ENCODE results near the gene B3GALNT2. TPM values are rescaled to one million over a fixed set of nuclear protein-coding genes. Genes with fewer than 3 reads are reported as not detected.
"Not testable (repeated sequence)": the region's sequence is repeated elsewhere in the genome, so short reads cannot be mapped to it uniquely, and the experiment has no call there.

The B3GALNT2 gene
- total RNA-seq (59.5 TPM), polyA plus RNA-seq (19.6 TPM)

- WGBS: under 1% methylated on average over 46 of the region's 48 CpGs
- Histone ChIP-seq H3K4me3 (ENCODE audit: low read depth, low read length) (peak within 1 kb of the TSS; percentile 87), H3K27ac (ENCODE audit: low read depth) (peak within 1 kb of the TSS; percentile 97), H3K4me1 (ENCODE audit: insufficient read depth) (no peaks in the 10 kb centered on the region), H3K36me3 (ENCODE audit: insufficient read depth) (no peaks in the 10 kb centered on the region)
- DNase-seq (ENCODE audit: extremely low spot score): no peak
These were observed at the start of gene B3GALNT2 for GRCh38 chr1:235504122-235504493. Gene B3GALNT2, minus strand, starts transcription at chr1:235504452. Its CDS starts 200 bp downstream, at chr1:235504252.

GRCh38 chr1:235553112-235553551 is 48.9 kb upstream of the B3GALNT2 start:
- WGBS: 57% methylated on average over 5 of the region's 5 CpGs
- H3K27ac ChIP-seq (ENCODE audit: low read depth): no peak overlapping the region
- DNase-seq (ENCODE audit: extremely low spot score): peak; percentile 31
- H3K4me1 ChIP-seq (ENCODE audit: insufficient read depth): no peaks in the 10 kb centered on the region
- no peaks in the 10 kb centered on the region for H3K36me3 ChIP-seq (ENCODE audit: insufficient read depth)
- H3K4me3 ChIP-seq (ENCODE audit: low read depth, low read length): no peak overlapping the region

- Histone ChIP-seq H3K4me3 (ENCODE audit: low read depth, low read length) (no peak overlapping the region), H3K4me1 (ENCODE audit: insufficient read depth) (no peaks in the 10 kb centered on the region), H3K36me3 (ENCODE audit: insufficient read depth) (no peaks in the 10 kb centered on the region), H3K27ac (ENCODE audit: low read depth) (no peak overlapping the region)
- WGBS: 72% methylated on average over 10 of the region's 10 CpGs
- no peak for DNase-seq (ENCODE audit: extremely low spot score)
These were observed 48.0 kb upstream of the B3GALNT2 start for GRCh38 chr1:235552146-235552716.

- 63% methylated on average over 13 of the region's 13 CpGs for WGBS
- no peaks in the 10 kb centered on the region for H3K4me1 ChIP-seq (ENCODE audit: insufficient read depth)
- no peak overlapping the region for H3K27ac ChIP-seq (ENCODE audit: low read depth)
- DNase-seq (ENCODE audit: extremely low spot score): peak; percentile 21
- H3K4me3 ChIP-seq (ENCODE audit: low read depth, low read length): no peak overlapping the region
- H3K36me3 ChIP-seq (ENCODE audit: insufficient read depth): no peaks in the 10 kb centered on the region
These were observed 45.3 kb upstream of the B3GALNT2 start for GRCh38 chr1:235549351-235550139.

GRCh38 chr1:235546369-235547155 is 42.3 kb upstream of the B3GALNT2 start:
- not testable (repeated sequence) for H3K36me3 ChIP-seq (ENCODE audit: insufficient read depth); H3K4me1 ChIP-seq (ENCODE audit: insufficient read depth); H3K27ac ChIP-seq (ENCODE audit: low read depth); DNase-seq (ENCODE audit: extremely low spot score); H3K4me3 ChIP-seq (ENCODE audit: low read depth, low read length)
- WGBS: 46% methylated on average over 10 of the region's 10 CpGs

GRCh38 chr1:235545292-235545930 is 41.2 kb upstream of the B3GALNT2 start:
- 93% methylated on average over 9 of the region's 9 CpGs for WGBS
- DNase-seq (ENCODE audit: extremely low spot score): no peak
- H3K27ac ChIP-seq (ENCODE audit: low read depth): no peak overlapping the region
- no peaks in the 10 kb centered on the region for H3K36me3 ChIP-seq (ENCODE audit: insufficient read depth)
- no peak overlapping the region for H3K4me3 ChIP-seq (ENCODE audit: low read depth, low read length)
- no peaks in the 10 kb centered on the region for H3K4me1 ChIP-seq (ENCODE audit: insufficient read depth)

GRCh38 chr1:235542845-235543244 is 38.6 kb upstream of the B3GALNT2 start:
- not testable (repeated sequence) for DNase-seq (ENCODE audit: extremely low spot score); H3K27ac ChIP-seq (ENCODE audit: low read depth); H3K4me3 ChIP-seq (ENCODE audit: low read depth, low read length); H3K4me1 ChIP-seq (ENCODE audit: insufficient read depth); H3K36me3 ChIP-seq (ENCODE audit: insufficient read depth)
- WGBS: 83% methylated on average over 7 of the region's 7 CpGs

- no peak for DNase-seq (ENCODE audit: extremely low spot score)
- H3K4me3 ChIP-seq (ENCODE audit: low read depth, low read length): no peak overlapping the region
- H3K36me3 ChIP-seq (ENCODE audit: insufficient read depth): no peaks in the 10 kb centered on the region
- H3K27ac ChIP-seq (ENCODE audit: low read depth): no peak overlapping the region
- 76% methylated on average over 8 of the region's 8 CpGs for WGBS
- no peaks in the 10 kb centered on the region for H3K4me1 ChIP-seq (ENCODE audit: insufficient read depth)
These were observed 29.4 kb upstream of the B3GALNT2 start for GRCh38 chr1:235533476-235534168.

- Histone ChIP-seq H3K4me1 (ENCODE audit: insufficient read depth) (no peaks in the 10 kb centered on the region), H3K36me3 (ENCODE audit: insufficient read depth) (no peaks in the 10 kb centered on the region), H3K27ac (ENCODE audit: low read depth) (no peak overlapping the region), H3K4me3 (ENCODE audit: low read depth, low read length) (no peak overlapping the region)
- no peak for DNase-seq (ENCODE audit: extremely low spot score)
- WGBS: 76% methylated on average over 2 of the region's 2 CpGs
These were observed 28.1 kb upstream of the B3GALNT2 start for GRCh38 chr1:235532360-235532759.

GRCh38 chr1:235527196-235527814 is 23.1 kb upstream of the B3GALNT2 start:
- Histone ChIP-seq H3K4me1 (ENCODE audit: insufficient read depth) (no peaks in the 10 kb centered on the region), H3K36me3 (ENCODE audit: insufficient read depth) (no peaks in the 10 kb centered on the region), H3K27ac (ENCODE audit: low read depth) (no peak overlapping the region), H3K4me3 (ENCODE audit: low read depth, low read length) (no peak overlapping the region)
- no peak for DNase-seq (ENCODE audit: extremely low spot score)
- 89% methylated on average over 4 of the region's 4 CpGs for WGBS

GRCh38 chr1:235525314-235525713 is 21.1 kb upstream of the B3GALNT2 start:
- Histone ChIP-seq H3K4me1 (ENCODE audit: insufficient read depth) (no peaks in the 10 kb centered on the region), H3K4me3 (ENCODE audit: low read depth, low read length) (no peak overlapping the region), H3K27ac (ENCODE audit: low read depth) (no peak overlapping the region), H3K36me3 (ENCODE audit: insufficient read depth) (no peaks in the 10 kb centered on the region)
- WGBS: 46% methylated on average over 4 of the region's 4 CpGs
- no peak for DNase-seq (ENCODE audit: extremely low spot score)

- Histone ChIP-seq H3K4me3 (ENCODE audit: low read depth, low read length) (no peak overlapping the region), H3K27ac (ENCODE audit: low read depth) (no peak overlapping the region), H3K4me1 (ENCODE audit: insufficient read depth) (no peaks in the 10 kb centered on the region), H3K36me3 (ENCODE audit: insufficient read depth) (no peaks in the 10 kb centered on the region)
- WGBS: 78% methylated on average over 6 of the region's 6 CpGs
- DNase-seq (ENCODE audit: extremely low spot score): no peak
These were observed 12.7 kb upstream of the B3GALNT2 start for GRCh38 chr1:235516862-235517446.
